Natural killer cell (primary cell): ENCODE measurements around the gene PCGF2. TPM values are rescaled to one million over a fixed set of nuclear protein-coding genes. Genes with fewer than 3 reads are reported as not detected.

Experiments used
- ATAC-seq, 3 donors: fragments of 150-1000 bp in 2 of 3; fragments of 200-7000 bp in 1 of 3; cut with Tn5 transposase; 1 replicate in 1 of 3; 2 replicates in 2 of 3; pipeline ENCODE4 v1.10.0; 2021; ENCODE audit warnings: mild to moderate bottlenecking in 2 of 3, moderate library complexity in 2 of 3
- DNase-seq, 2 donors: peaks; one replicate each; pipeline versions ENCODE4 v3.0.0 to v3.0.0-alpha.2; 2013 to 2021; ENCODE audit warnings: mixed read lengths in 1 of 2
- H3K27ac ChIP-seq: one replicate; pipeline ENCODE4 v1.5.1; 2013; ENCODE audit warnings: mild to moderate bottlenecking, low read length
- H3K27me3 ChIP-seq: one replicate; pipeline ENCODE4 v1.6.1; 2013; ENCODE audit warnings: low read length; ENCODE audit not compliant: control insufficient read depth, insufficient read depth
- H3K36me3 ChIP-seq: one replicate; pipeline ENCODE4 v1.6.1; 2013; ENCODE audit warnings: low read length; ENCODE audit not compliant: control insufficient read depth, insufficient read depth
- H3K4me1 ChIP-seq: one replicate; pipeline ENCODE4 v1.6.1; 2013; ENCODE audit warnings: low read length; ENCODE audit not compliant: control insufficient read depth, insufficient read depth
- H3K4me3 ChIP-seq: one replicate; pipeline ENCODE4 v1.5.1; 2013; ENCODE audit warnings: low read length
- H3K9me3 ChIP-seq: one replicate; pipeline ENCODE4 v1.6.1; 2013; ENCODE audit warnings: low read length; ENCODE audit not compliant: control insufficient read depth, insufficient read depth
- H3K27ac Mint-ChIP-seq, 2 donors: one replicate each; pipeline ENCODE4 v1.8.0; 2022; ENCODE audit warnings: mild to moderate bottlenecking in 2 of 2, mixed read lengths in 2 of 2, moderate library complexity in 1 of 2
- H3K27me3 Mint-ChIP-seq, 2 donors: one replicate each; pipeline ENCODE4 v1.8.0; 2022; ENCODE audit warnings: low read depth in 2 of 2, mixed read lengths in 2 of 2
- H3K36me3 Mint-ChIP-seq: one replicate; pipeline ENCODE4 v1.8.0; 2022; ENCODE audit warnings: mixed read lengths
- H3K4me1 Mint-ChIP-seq, 2 donors: one replicate each; pipeline ENCODE4 v1.8.0; 2022; ENCODE audit warnings: mixed read lengths in 2 of 2
- H3K4me3 Mint-ChIP-seq: one replicate; pipeline ENCODE4 v1.8.0; 2022; ENCODE audit warnings: mild to moderate bottlenecking, moderate library complexity, mixed read lengths
- H3K9me3 Mint-ChIP-seq, 2 donors: one replicate each; pipeline ENCODE4 v1.8.0; 2022; ENCODE audit warnings: mixed read lengths in 2 of 2
- WGBS: methylation state at CpG from one replicate; pipeline ENCODE4 v1.1.7; 2013; ENCODE audit warnings: missing lambda C conversion rate; ENCODE audit not compliant: insufficient coverage; 5-methylcytosine and 5-hydroxymethylcytosine counted together
- intact Hi-C: fragments of 100-400 bp; cut with micrococcal nuclease; formaldehyde crosslinking; loops from one replicate; pipeline ENCODE4 v1.14.2; 2022
- total RNA-seq, 4 donors: library from RNA; stranded (reverse); fragments of 120-200 nt in 1 of 4; gene quantifications; one replicate each; pipeline versions ENCODE4 v1.2.3 to v1.2.4, GENCODE V29; 2013 to 2022
- TF ChIP-seq, protein P1 (sequence below): fragments of 200-600 bp; IDR thresholded peaks from one replicate; pipeline ENCODE4 v1.8.0; 2022; ENCODE audit warnings: antibody characterized with exemption

The PCGF2 gene
- total RNA-seq, 3 donors from 2014 or later (not counting 1 experiment from before 2014, with no cell fraction given) = 0.12 TPM; not detected in 2

DNA sequence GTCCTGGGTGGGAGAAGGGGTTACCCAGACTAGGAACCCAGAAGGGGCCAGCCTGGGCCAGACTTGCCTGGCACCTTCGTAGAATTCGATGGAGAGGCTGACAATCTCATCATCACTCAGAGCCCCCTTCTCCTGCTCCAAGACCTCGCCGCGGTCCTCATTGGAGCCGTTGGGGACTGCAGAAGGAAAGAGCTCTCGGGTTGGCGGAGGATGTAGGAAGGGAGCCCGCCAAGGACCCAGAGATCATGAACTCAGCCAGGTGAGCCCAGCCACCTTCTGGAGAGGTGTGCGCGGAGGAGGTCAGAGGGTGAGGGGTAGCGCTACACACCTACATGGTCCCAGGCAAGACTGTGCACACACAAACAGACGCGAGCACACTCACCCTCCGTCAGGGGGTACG, 9.4 kb downstream of the PCGF2 start:
- peaks cover 16% of the 10 kb centered on the region for H3K4me1 ChIP-seq
- TF ChIP-seq, protein P1, sequence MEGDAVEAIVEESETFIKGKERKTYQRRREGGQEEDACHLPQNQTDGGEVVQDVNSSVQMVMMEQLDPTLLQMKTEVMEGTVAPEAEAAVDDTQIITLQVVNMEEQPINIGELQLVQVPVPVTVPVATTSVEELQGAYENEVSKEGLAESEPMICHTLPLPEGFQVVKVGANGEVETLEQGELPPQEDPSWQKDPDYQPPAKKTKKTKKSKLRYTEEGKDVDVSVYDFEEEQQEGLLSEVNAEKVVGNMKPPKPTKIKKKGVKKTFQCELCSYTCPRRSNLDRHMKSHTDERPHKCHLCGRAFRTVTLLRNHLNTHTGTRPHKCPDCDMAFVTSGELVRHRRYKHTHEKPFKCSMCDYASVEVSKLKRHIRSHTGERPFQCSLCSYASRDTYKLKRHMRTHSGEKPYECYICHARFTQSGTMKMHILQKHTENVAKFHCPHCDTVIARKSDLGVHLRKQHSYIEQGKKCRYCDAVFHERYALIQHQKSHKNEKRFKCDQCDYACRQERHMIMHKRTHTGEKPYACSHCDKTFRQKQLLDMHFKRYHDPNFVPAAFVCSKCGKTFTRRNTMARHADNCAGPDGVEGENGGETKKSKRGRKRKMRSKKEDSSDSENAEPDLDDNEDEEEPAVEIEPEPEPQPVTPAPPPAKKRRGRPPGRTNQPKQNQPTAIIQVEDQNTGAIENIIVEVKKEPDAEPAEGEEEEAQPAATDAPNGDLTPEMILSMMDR = no peak
- H3K27me3 ChIP-seq = peaks cover 4% of the 10 kb centered on the region
- Mint-ChIP-seq H3K4me1 (peaks cover 19 to 21% of the 10 kb centered on the region in 2 donors), H3K4me3 (no peak overlapping the region), H3K27ac (no peak overlapping the region), H3K9me3 (no peaks in the 10 kb centered on the region), H3K36me3 (no peaks in the 10 kb centered on the region), H3K27me3 (peaks cover 0 to 5% of the 10 kb centered on the region in 2 donors)
- no peak overlapping the region for H3K4me3 ChIP-seq
- WGBS = 96% methylated on average over 16 of the region's 16 CpGs
- peaks cover under 1% of the 10 kb centered on the region for H3K36me3 ChIP-seq
- H3K9me3 ChIP-seq = no peaks in the 10 kb centered on the region
- no peak overlapping the region for H3K27ac ChIP-seq
- ATAC-seq (no peak), DNase-seq (no peak)
- intact Hi-C loops = no loop called here

DNA sequence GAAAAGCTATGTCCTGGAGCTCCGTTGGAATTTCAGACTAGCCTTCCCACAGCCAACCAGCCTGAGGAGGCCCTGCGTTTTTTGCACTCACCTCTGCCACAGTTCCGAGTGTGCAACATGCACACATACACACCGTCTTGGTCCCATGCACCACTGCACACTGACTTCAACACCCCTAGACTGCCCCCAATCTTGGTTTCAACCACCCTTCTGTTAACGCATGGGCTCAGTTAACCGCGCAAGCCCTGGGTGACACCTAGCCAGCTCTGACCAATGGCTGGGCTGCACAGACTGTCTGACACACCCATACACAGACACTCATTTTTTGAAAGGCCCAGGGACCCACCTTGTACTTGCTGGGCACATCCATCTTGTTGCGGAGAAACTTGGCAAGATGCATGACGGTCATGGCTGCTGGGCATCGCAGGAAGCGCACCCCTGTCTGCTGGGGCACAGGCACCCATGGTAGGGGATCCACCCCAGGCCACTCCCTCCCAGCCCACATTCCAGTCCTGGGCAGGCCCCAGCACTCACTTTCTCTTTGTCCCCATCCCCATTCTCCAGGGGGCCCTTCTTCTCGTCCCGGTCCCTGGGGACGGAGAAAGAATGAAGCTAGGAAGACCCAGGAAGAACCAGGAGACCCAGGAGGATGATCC, 10.0 kb downstream of the PCGF2 start:
- no peak overlapping the region for H3K27ac ChIP-seq
- no peaks in the 10 kb centered on the region for H3K9me3 Mint-ChIP-seq
- DNase-seq = no peak
- no peak overlapping the region for H3K4me3 Mint-ChIP-seq
- no peak overlapping the region for H3K27ac Mint-ChIP-seq
- TF ChIP-seq, protein P1 = no peak
- peaks cover 16% of the 10 kb centered on the region for H3K4me1 ChIP-seq
- 84% methylated on average over 14 of the region's 14 CpGs for whole genome bisulfite sequencing
- H3K4me3 ChIP-seq = no peak overlapping the region
- H3K36me3 Mint-ChIP-seq = no peaks in the 10 kb centered on the region
- ATAC-seq = no peak
- H3K4me1 Mint-ChIP-seq = peaks cover 24 to 26% of the 10 kb centered on the region in 2 donors
- intact Hi-C loops = no loop called here
- H3K36me3 ChIP-seq = peaks cover 2% of the 10 kb centered on the region
- peaks cover 0 to 5% of the 10 kb centered on the region in 2 donors for H3K27me3 Mint-ChIP-seq
- no peaks in the 10 kb centered on the region for H3K27me3 ChIP-seq
- H3K9me3 ChIP-seq = no peaks in the 10 kb centered on the region

DNA sequence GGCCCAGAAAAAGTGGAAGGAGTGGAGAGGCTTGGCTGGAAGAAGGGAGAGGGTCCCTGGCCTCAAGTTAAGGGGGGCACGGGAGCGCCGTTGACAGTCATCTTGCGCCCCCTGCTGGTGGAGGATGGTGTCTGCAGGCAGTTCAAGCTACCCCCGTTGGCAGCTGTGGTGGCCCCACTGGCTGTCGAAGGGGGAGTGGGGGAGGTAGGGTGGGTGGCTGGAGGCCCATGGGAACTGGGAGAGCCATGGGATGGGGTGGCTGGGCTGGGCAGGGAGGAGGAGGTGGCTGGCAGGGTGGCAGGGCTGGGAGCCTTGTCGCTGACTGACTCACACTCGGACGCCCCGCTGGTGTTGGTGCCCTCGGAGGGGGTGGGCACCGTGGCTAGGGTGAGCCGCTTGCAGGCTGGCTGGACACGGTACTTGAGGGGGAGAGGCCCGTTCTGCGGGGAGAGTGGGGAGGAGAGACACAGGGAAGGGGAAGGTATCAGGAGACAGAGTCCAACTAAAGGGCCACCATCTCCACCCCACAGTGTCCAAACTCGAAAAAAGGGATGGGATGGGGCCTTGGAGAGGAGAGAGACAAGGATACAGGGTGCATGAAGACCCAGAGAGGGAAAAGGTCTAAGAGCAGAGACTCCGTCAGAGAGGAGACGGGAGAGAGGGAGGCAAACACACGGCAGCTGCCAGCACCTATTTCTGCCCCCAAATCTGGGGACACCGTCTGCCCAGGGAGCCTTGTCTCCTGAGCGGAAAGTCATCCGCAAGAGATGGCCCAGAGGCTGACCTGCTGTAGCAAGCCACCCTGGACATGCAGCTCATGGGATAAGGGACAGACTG, 12.8 kb downstream of the PCGF2 start:
- H3K9me3 Mint-ChIP-seq = no peaks in the 10 kb centered on the region
- Histone ChIP-seq H3K9me3 (no peaks in the 10 kb centered on the region), H3K27me3 (no peaks in the 10 kb centered on the region), H3K4me3 (no peak overlapping the region), H3K36me3 (peaks cover 2% of the 10 kb centered on the region), H3K27ac (no peak overlapping the region), H3K4me1 (peaks cover 39% of the 10 kb centered on the region)
- intact Hi-C loops = loop anchor here (1.0 kb wide), 2 partner anchors 58 to 177 kb away; no protein-coding TSS in a partner anchor
- no peaks in the 10 kb centered on the region for H3K36me3 Mint-ChIP-seq
- ATAC-seq (peak in 2 of 3 donors; percentile 52 to 59), DNase-seq (peak; percentile 78 to 85)
- peaks cover 46 to 53% of the 10 kb centered on the region in 2 donors for H3K4me1 Mint-ChIP-seq
- peak overlapping the region; percentile 89 to 93 for H3K27ac Mint-ChIP-seq
- TF ChIP-seq, protein P1 = peak; percentile 94
- no peaks in the 10 kb centered on the region for H3K27me3 Mint-ChIP-seq
- no peak overlapping the region for H3K4me3 Mint-ChIP-seq
- WGBS = 54% methylated on average over 23 of the region's 23 CpGs
